Measurements from ENCODE around the gene ARL13A. TPM values are rescaled to one million over a fixed set of nuclear protein-coding genes. Genes with fewer than 3 reads are reported as not detected.

Gene ARL13A
- total and polyA plus RNA-seq, 2 of the 13 experiments (the other 11 are each of a cell fraction or from before 2014, with no cell fraction given): not detected

- no peak for TF ChIP-seq ARID4A (CRISPR knock-in tag; IDR thresholded peaks at IDR 0.05; ENCODE audit: borderline replicate concordance)
- TF ChIP-seq RAD21 (CRISPR knock-in tag; IDR thresholded peaks at IDR 0.05): no peak
- TF ChIP-seq FOXO1 (CRISPR knock-in tag; IDR thresholded peaks at IDR 0.05): no peak
- TF ChIP-seq ISL2 (CRISPR knock-in tag; IDR thresholded peaks at IDR 0.05): no peak
- no peak for TF ChIP-seq ZNF883 (CRISPR knock-in tag; IDR thresholded peaks at IDR 0.05; ENCODE audit: not compliant biosample characterization)
These were observed 70.7 kb downstream of the ARL13A start (continued) for GRCh38 chrX:101040197-101040596.

Other genes with a start within 250 kb of the ARL13A start
- gene SYTL4, start 237.6 kb upstream of the ARL13A start, total RNA-seq (2016; rRNA removed; fragmentation: Illumina TruSeq; extraction: Trizol): 0.67 and 0.73 TPM in 2 replicates
- 0.22 and 0.41 TPM in 2 replicates for gene SYTL4, start 237.6 kb upstream of the ARL13A start, polyA plus RNA-seq (2011; rRNA removed)
- 26.7 and 37.1 TPM in 2 replicates for gene CSTF2, start 149.3 kb upstream of the ARL13A start, total RNA-seq (2016; rRNA removed; fragmentation: Illumina TruSeq; extraction: Trizol)
- gene CSTF2, start 149.3 kb upstream of the ARL13A start, polyA plus RNA-seq (2011; rRNA removed): 17.5 and 19.7 TPM in 2 replicates
- gene NOX1, start 95.3 kb upstream of the ARL13A start, total RNA-seq (2016; rRNA removed; fragmentation: Illumina TruSeq; extraction: Trizol): not detected in 2 replicates
- gene NOX1, start 95.3 kb upstream of the ARL13A start, polyA plus RNA-seq (2011; rRNA removed): 0.07 and 0.10 TPM in 2 replicates
- not detected in 2 replicates for gene XKRX, start 40.8 kb upstream of the ARL13A start, total RNA-seq (2016; rRNA removed; fragmentation: Illumina TruSeq; extraction: Trizol)
- gene XKRX, start 40.8 kb upstream of the ARL13A start, polyA plus RNA-seq (2011; rRNA removed): not detected in 2 replicates
- 11.2 and 13.0 TPM in 2 replicates for gene TRMT2B, start 82.4 kb downstream of the ARL13A start, total RNA-seq (2016; rRNA removed; fragmentation: Illumina TruSeq; extraction: Trizol)
- 6.7 and 7.0 TPM in 2 replicates for gene TRMT2B, start 82.4 kb downstream of the ARL13A start, polyA plus RNA-seq (2011; rRNA removed)
- gene TMEM35A, start 109.2 kb downstream of the ARL13A start, total RNA-seq (2016; rRNA removed; fragmentation: Illumina TruSeq; extraction: Trizol): not detected in 2 replicates
- 0.03 TPM in 1 of 2 replicates, not detected in the other for gene TMEM35A, start 109.2 kb downstream of the ARL13A start, polyA plus RNA-seq (2011; rRNA removed)
- gene CENPI, start 128.5 kb downstream of the ARL13A start, total RNA-seq (2016; rRNA removed; fragmentation: Illumina TruSeq; extraction: Trizol): 26.5 and 38.2 TPM in 2 replicates
- 3.4 and 5.1 TPM in 2 replicates for gene CENPI, start 128.5 kb downstream of the ARL13A start, polyA plus RNA-seq (2011; rRNA removed)